ENCODE measurements around the gene SLC8A1.

Gene SLC8A1

DNA sequence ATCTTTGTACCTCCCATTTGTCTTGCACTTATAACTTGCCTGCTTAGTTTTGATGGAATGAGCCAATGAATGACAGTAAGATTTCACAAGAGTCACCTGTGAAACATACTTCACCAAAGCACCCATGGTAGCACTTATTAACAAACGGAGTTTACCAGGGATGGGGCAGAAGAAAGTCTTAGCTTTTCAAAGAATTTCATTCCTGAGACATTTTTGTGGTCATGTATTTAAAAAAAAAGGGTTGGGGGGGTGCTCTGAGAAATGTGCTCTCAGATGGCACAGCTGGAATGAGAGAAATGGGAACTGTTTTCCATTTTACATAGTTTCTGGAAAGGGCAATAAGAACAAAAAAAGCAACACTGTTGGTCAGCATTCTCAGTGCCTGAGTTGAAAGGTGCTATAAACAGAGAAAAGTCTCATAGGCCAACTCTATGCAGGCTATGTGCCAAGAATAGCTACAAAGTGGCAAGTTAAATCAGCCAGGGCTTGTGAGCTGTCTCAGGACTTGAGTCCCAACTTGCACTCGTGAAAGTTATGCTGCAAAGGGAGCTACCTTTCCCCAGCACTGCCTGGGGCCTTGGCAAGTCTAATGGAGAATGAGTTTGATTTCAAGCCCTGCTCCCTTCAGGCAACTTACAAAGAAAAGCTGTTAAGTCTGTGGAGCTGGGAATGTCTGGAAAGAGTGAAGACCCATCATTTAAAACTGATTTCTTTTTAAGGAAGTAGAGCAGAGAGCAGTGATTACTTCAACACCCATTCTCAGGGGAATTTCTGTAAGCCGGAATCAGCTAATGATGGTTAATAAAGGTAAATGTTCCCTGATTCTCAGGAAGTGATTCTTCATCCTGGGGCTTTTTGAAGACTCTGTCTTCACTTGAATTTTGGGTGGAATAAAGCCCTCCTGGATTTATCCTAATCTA lies 170.6 kb downstream of the SLC8A1 start:
- Histone ChIP-seq H3K4me3 (peak overlapping the region in 1 of 2 donors; percentile 49), H3K36me3 (no peaks in the 10 kb centered on the region), H3K4me1 (peaks cover 0 to 74% (median 27%) of the 10 kb centered on the region in 4 donors), H3K27ac (peak overlapping the region; percentile 71 to 77), H3K27me3 (no peaks in the 10 kb centered on the region), H3K9me3 (no peaks in the 10 kb centered on the region)
- DNase-seq: peak in 1 of 2 donors; percentile 71
- intact Hi-C loops (cut with DNase I; ENCODE audit: low total_unique reads): loop anchor here (5.0 to 10.0 kb wide), 2 partner anchors 39 to 174 kb away; partner anchors contain the start of gene SLC8A1
- TF ChIP-seq CTCF (IDR thresholded peaks at IDR 0.05): no peak

- intact Hi-C loops (cut with DNase I; ENCODE audit: low total_unique reads): no loop called here
- Histone ChIP-seq H3K36me3 (no peaks in the 10 kb centered on the region), H3K4me1 (peaks cover 0 to 72% (median 27%) of the 10 kb centered on the region in 4 donors), H3K9me3 (no peaks in the 10 kb centered on the region), H3K27me3 (no peaks in the 10 kb centered on the region), H3K4me3 (peak overlapping the region; percentile 22 to 34), H3K27ac (peak overlapping the region; percentile 51 to 77)
- no peak for DNase-seq
- no peak for TF ChIP-seq CTCF (IDR thresholded peaks at IDR 0.05)
These were observed 172.4 kb downstream of the SLC8A1 start for GRCh38 chr2:40279482-40279881.

DNA sequence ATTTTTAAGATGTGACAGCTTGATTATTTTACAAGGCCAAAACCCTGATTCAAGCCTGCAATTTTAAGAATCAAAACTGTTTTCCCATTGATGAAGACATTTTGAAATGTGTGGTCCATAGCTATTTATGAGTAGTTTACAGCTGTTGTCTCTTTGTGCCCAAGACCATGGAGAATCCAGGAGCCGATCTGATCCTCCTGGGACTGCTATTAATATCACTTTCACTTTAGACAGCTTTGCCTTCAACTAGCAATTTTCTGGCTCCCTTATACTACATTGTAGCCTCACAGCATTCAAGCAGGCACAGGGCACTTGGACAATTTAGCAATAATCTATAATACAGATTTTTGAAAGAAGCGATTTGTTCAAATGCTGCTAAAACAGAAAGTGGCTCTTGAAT lies 172.9 kb downstream of the SLC8A1 start:
- H3K9me3 ChIP-seq: no peaks in the 10 kb centered on the region
- H3K27me3 ChIP-seq: no peaks in the 10 kb centered on the region
- DNase-seq: no peak
- H3K4me1 ChIP-seq: peaks cover 0 to 75% (median 30%) of the 10 kb centered on the region in 4 donors
- H3K27ac ChIP-seq: peak overlapping the region; percentile 51 to 77
- H3K36me3 ChIP-seq: no peaks in the 10 kb centered on the region
- intact Hi-C loops (cut with DNase I; ENCODE audit: low total_unique reads): no loop called here
- H3K4me3 ChIP-seq: peak overlapping the region; percentile 22 to 34
- TF ChIP-seq CTCF (IDR thresholded peaks at IDR 0.05): no peak

DNA sequence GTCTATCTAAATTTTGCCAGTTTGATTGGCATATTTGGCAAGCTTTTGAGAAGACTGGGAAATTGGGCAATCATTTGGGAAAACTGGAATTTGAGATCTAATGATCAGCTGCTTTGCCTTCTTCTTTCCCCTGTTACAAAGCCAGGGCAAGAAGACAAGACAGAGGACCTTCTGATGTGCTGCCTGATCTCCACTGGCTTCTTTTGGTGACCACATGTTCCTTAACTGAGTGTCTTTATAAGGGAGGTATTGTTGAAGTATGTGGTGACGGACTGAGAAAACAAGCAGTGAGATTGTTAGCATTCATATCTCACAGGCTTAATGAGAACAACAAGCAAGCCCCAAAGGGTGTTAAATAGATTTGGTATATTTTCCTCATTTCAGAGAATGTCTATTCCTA lies 175.8 kb downstream of the SLC8A1 start:
- Histone ChIP-seq H3K4me1 (peaks cover 0 to 69% (median 20%) of the 10 kb centered on the region in 4 donors), H3K4me3 (no peak overlapping the region), H3K27ac (no peak overlapping the region), H3K36me3 (no peaks in the 10 kb centered on the region), H3K27me3 (no peaks in the 10 kb centered on the region), H3K9me3 (no peaks in the 10 kb centered on the region)
- intact Hi-C loops (cut with DNase I; ENCODE audit: low total_unique reads): no loop called here
- no peak for DNase-seq
- TF ChIP-seq CTCF (IDR thresholded peaks at IDR 0.05): no peak

- peak overlapping the region in 1 of 2 donors; percentile 36 for H3K27ac ChIP-seq
- intact Hi-C loops (cut with DNase I; ENCODE audit: low total_unique reads): no loop called here
- no peaks in the 10 kb centered on the region for H3K9me3 ChIP-seq
- no peak for TF ChIP-seq CTCF (IDR thresholded peaks at IDR 0.05)
- H3K27me3 ChIP-seq: no peaks in the 10 kb centered on the region
- no peak for DNase-seq
- H3K4me3 ChIP-seq: no peak overlapping the region
- H3K36me3 ChIP-seq: no peaks in the 10 kb centered on the region
- peaks cover 0 to 51% (median 13%) of the 10 kb centered on the region in 4 donors for H3K4me1 ChIP-seq
These were observed 177.6 kb downstream of the SLC8A1 start for GRCh38 chr2:40274270-40274669.
